K562 (cell line): ENCODE data around the gene ZNF502. TPM values are rescaled to one million over a fixed set of nuclear protein-coding genes. Genes with fewer than 3 reads are reported as not detected.
A peak's percentile ranks its signal among the peaks of the same experiment; 100 is the strongest.

ENCODE experiments used
- CHD1 ChIP-seq: fragments of 200-600 bp; sonication (generic); IDR thresholded peaks from one replicate; pipeline ENCODE4 v1.6.1; 2012; ENCODE audit warnings: mild to moderate bottlenecking, moderate library complexity, low read length, inconsistent platforms
- ELF4 ChIP-seq: fragments of 450-650 bp; formaldehyde crosslinking; IDR thresholded peaks from 2 replicates; pipeline ENCODE4 v1.4.0; 2022; ENCODE audit warnings: missing genetic modification characterization
- ETV1 ChIP-seq: fragments of 450-650 bp; conservative IDR thresholded peaks from 2 replicates; pipeline ENCODE4 v1.6.1; 2016; ENCODE audit warnings: missing genetic modification characterization, control low read depth, low read depth, missing compliant biosample characterization
- FOXA3 ChIP-seq, 2 experiments: fragments of 450-650 bp in 1 of 2; sonication (generic) in 1 of 2; formaldehyde crosslinking; IDR thresholded peaks in 1 of 2; conservative IDR thresholded peaks in 1 of 2; 2 replicates each; pipeline versions ENCODE4 v1.4.0 to v1.8.0; 2020 to 2022; ENCODE audit warnings: mild to moderate bottlenecking in 2 of 2, missing genetic modification reagents in 1 of 2
- FOXJ2 ChIP-seq: fragments of 200-800 bp; sonication (Bioruptor generic); IDR thresholded peaks from 2 replicates; pipeline ENCODE4 v1.6.1; 2016; ENCODE audit warnings: missing genetic modification characterization, missing compliant biosample characterization
- MCM2 ChIP-seq: fragments of 450-650 bp; IDR thresholded peaks from 2 replicates; pipeline ENCODE4 v1.6.1; 2017; ENCODE audit warnings: low read depth, mild to moderate bottlenecking
- MECOM ChIP-seq: fragments of 250-450 bp; sonication (Bioruptor Pico); IDR thresholded peaks from 2 replicates; pipeline ENCODE4 v1.8.0; 2022; ENCODE audit warnings: inconsistent platforms
- MTA3 ChIP-seq: fragments of 450-650 bp; formaldehyde crosslinking; IDR thresholded peaks from 2 replicates; pipeline ENCODE4 v1.6.1; 2017; ENCODE audit warnings: mild to moderate bottlenecking, borderline replicate concordance
- NBN ChIP-seq: fragments of 450-650 bp; IDR thresholded peaks from 2 replicates; pipeline ENCODE4 v1.6.1; 2016; ENCODE audit warnings: low read depth, mild to moderate bottlenecking
- PCBP1 ChIP-seq: fragments of 200-400 bp; formaldehyde crosslinking; IDR thresholded peaks from 2 replicates; pipeline ENCODE4 v1.6.1; 2018; ENCODE audit warnings: mild to moderate bottlenecking, low read depth, low read length; ENCODE audit not compliant: poor library complexity, severe bottlenecking
- RHOXF2B ChIP-seq: fragments of 250-450 bp; sonication (Bioruptor Pico); conservative IDR thresholded peaks from 2 replicates; pipeline ENCODE4 v1.5.1; 2021
- RUNX1 ChIP-seq: sonication (generic); IDR thresholded peaks from 2 replicates; pipeline ENCODE4 v1.6.1; 2016; ENCODE audit warnings: antibody characterized with exemption, low read depth
- SETDB1 ChIP-seq: IDR thresholded peaks from one replicate; pipeline ENCODE4 v1.6.1; 2012; ENCODE audit warnings: low read length, control low read depth, inconsistent platforms
- SMAD3 ChIP-seq: fragments of 450-650 bp; formaldehyde crosslinking; conservative IDR thresholded peaks from 2 replicates; pipeline ENCODE4 v1.4.0; 2020; ENCODE audit warnings: mild to moderate bottlenecking
- SREBF2 ChIP-seq: sonication (generic); formaldehyde crosslinking; IDR thresholded peaks from 2 replicates; pipeline ENCODE4 v1.4.0; 2020; ENCODE audit warnings: mild to moderate bottlenecking, missing genetic modification reagents
- TCF3 ChIP-seq: sonication (generic); formaldehyde crosslinking; IDR thresholded peaks from 2 replicates; pipeline ENCODE4 v1.4.0; 2020; ENCODE audit warnings: mild to moderate bottlenecking, missing genetic modification reagents
- TCF7 ChIP-seq: sonication (generic); IDR thresholded peaks from 2 replicates; pipeline ENCODE4 v1.6.1; 2016; ENCODE audit warnings: antibody characterized with exemption, borderline replicate concordance
- TCF7L2 ChIP-seq: fragments of 150-350 bp; IDR thresholded peaks from 2 replicates; pipeline ENCODE4 v1.6.1; 2016; ENCODE audit warnings: low read depth, mild to moderate bottlenecking, low read length, moderate library complexity
- TEAD2 ChIP-seq: fragments of 450-650 bp; IDR thresholded peaks from 2 replicates; pipeline ENCODE4 v1.6.1; 2016; ENCODE audit warnings: missing genetic modification characterization, control low read depth, missing compliant biosample characterization
- TRIM28 ChIP-seq: fragments of 450-650 bp; IDR thresholded peaks from 2 replicates; pipeline ENCODE4 v1.6.1; 2017
- ZBTB43 ChIP-seq: sonication (generic); formaldehyde crosslinking; IDR thresholded peaks from 2 replicates; pipeline ENCODE4 v1.8.0; 2023; ENCODE audit warnings: mild to moderate bottlenecking, missing genetic modification reagents
- ZNF124 ChIP-seq: sonication (generic); formaldehyde crosslinking; IDR thresholded peaks from 2 replicates; pipeline ENCODE4 v1.8.1; 2022; ENCODE audit warnings: missing genetic modification reagents
- ZNF134 ChIP-seq: fragments of 250-450 bp; sonication (Bioruptor Pico); conservative IDR thresholded peaks from 2 replicates; pipeline ENCODE4 v1.4.0; 2020
- ZNF263 ChIP-seq: sonication (generic); formaldehyde crosslinking; IDR thresholded peaks from 2 replicates; pipeline ENCODE4 v1.8.0; 2022; ENCODE audit warnings: mild to moderate bottlenecking, missing genetic modification reagents, borderline replicate concordance
- ZNF347 ChIP-seq: fragments of 450-650 bp; formaldehyde crosslinking; IDR thresholded peaks from 2 replicates; pipeline ENCODE4 v1.4.0; 2020; ENCODE audit warnings: low read depth, mild to moderate bottlenecking, moderate library complexity
- ZNF384 ChIP-seq: IDR thresholded peaks from 2 replicates; pipeline ENCODE4 v1.6.1; 2012; ENCODE audit warnings: low read depth, low read length, improper control_type of control experiment
- polyA plus RNA-seq, 8 experiments: library from polyadenylated mRNA; depleted of rRNA in 4 of 8; stranded (reverse) in 5 of 8; unstranded in 3 of 8; fragments of >200 nt; fragmentation: Nextera tagmentation in 2 of 8; fragmentation: Illumina TruSeq in 1 of 8; extraction: Ambion mirVana in 2 of 8; extraction: Trizol in 1 of 8; gene quantifications; 2 replicates each; pipeline versions ENCODE4 v1.2.1 to v1.2.3, GENCODE V29; 2011 to 2014; ENCODE audit warnings: inconsistent platforms in 1 of 8, missing spikeins in 1 of 8
- total RNA-seq, 7 experiments: library from RNA; depleted of rRNA in 6 of 7; stranded (reverse); fragments of >200 nt in 6 of 7; fragmentation: Illumina TruSeq in 2 of 7; extraction: Trizol in 2 of 7; gene quantifications; 2 replicates each; pipeline versions ENCODE4 v1.2.1 to v1.2.3, GENCODE V29; 2011 to 2021; ENCODE audit warnings: low replicate concordance in 1 of 7
- TF ChIP-seq, protein P1 (sequence below): fragments of 250-450 bp; sonication (Bioruptor Pico); IDR thresholded peaks from 2 replicates; pipeline ENCODE4 v1.5.0; 2021

Gene ZNF502
- total and polyA plus RNA-seq, 9 of the 15 experiments (the other 6 are each of a cell fraction or from before 2014, with no cell fraction given) = 0.38 to 0.98 (median 0.67) TPM

GRCh38 chr3:44729384-44729910 is 17.0 kb downstream of the ZNF502 start, which contains the start of gene ZNF501 (continued):
- TF ChIP-seq TEAD2 (tag) (no peak), ZNF263 (CRISPR knock-in tag) (no peak), TCF7L2 (no peak), SETDB1 (no peak), SREBF2 (no peak), MECOM (CRISPR knock-in tag) (no peak), NBN (peak; percentile 89), CHD1 (no peak), PCBP1 (peak; percentile 66), MCM2 (no peak), ZBTB43 (no peak), ZNF347 (CRISPR knock-in tag) (no peak), FOXA3 (CRISPR knock-in tag; conservative IDR thresholded peaks at IDR 0.05 in 1 of 2, IDR thresholded peaks at IDR 0.05 in 1 of 2) (no peak), ZNF134 (no peak), SMAD3 (CRISPR knock-in tag) (no peak), RUNX1 (no peak), RHOXF2B (no peak), ZNF384 (no peak), MTA3 (no peak; the same call in 1 of the 2 replicates), ELF4 (CRISPR knock-in tag) (no peak), TRIM28 (no peak), TCF7 (no peak), TCF3 (0 out of 2 replicates have a peak, but pooled peaks have one; percentile 19), ETV1 (peak; percentile 85), ZNF124 (CRISPR knock-in tag) (no peak), FOXJ2 (tag) (0 out of 2 replicates have a peak, but pooled peaks have one; percentile 42)
- TF ChIP-seq, protein P1, sequence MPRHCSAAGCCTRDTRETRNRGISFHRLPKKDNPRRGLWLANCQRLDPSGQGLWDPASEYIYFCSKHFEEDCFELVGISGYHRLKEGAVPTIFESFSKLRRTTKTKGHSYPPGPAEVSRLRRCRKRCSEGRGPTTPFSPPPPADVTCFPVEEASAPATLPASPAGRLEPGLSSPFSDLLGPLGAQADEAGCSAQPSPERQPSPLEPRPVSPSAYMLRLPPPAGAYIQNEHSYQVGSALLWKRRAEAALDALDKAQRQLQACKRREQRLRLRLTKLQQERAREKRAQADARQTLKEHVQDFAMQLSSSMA (CRISPR knock-in tag) = no peak
